GM19467 (cell line): ENCODE data around the gene CDH13.

Experiments used
- ATAC-seq: cut with Tn5 transposase; IDR thresholded peaks from one replicate; pipeline ENCODE4 v1.9.1; 2021; ENCODE audit warnings: mild to moderate bottlenecking, moderate library complexity; ENCODE audit not compliant: unreplicated experiment

Gene CDH13

DNA sequence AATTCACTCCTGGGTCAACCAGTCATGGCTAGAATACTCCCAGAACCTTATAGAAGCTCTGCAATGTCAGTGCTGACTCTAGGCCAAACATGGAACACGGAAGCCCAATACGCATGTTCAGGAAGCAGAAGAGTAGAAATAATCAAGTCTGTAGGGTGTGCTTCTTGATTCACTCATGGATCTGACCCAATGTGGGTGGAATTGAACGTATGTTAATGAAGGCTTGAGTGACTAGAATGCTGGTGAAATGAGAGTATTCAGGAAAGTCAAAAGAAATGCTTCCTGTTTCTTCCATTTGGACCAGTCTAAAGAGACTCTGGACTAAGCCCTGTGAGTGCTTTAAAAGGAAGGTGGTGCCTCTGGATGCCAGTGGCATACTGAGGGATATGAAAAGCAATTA, 395.0 kb downstream of the CDH13 start:
- no peak for ATAC-seq

- no peak for ATAC-seq
Observed at GRCh38 chr16:83023011-83023410, 396.2 kb downstream of the CDH13 start.

GRCh38 chr16:83023640-83024039, 396.9 kb downstream of the CDH13 start:
- no peak for ATAC-seq

DNA sequence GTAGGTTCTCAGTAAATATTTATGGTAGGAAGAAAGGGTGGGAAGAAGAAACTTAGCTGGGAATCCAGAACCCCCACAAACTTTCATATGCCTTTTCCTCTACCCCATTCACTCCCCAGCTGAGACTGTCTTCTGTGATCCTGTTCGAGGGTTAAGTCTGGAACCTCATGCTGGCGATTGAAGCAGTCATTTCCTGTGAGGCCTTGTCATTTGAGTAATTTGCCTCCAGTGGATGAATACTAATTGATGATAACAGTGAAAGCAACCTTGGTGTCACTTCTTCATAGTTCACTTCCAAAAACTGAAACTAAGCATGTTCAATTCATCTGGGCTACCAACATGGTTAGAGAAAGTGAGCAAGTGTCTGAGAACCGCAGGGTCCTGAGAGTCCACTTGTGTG, 401.2 kb downstream of the CDH13 start:
- ATAC-seq = no peak

GRCh38 chr16:83029467-83029866, 402.7 kb downstream of the CDH13 start:
- no peak for ATAC-seq

- no peak for ATAC-seq
Observed at GRCh38 chr16:83031524-83031923, 404.8 kb downstream of the CDH13 start.

- no peak for ATAC-seq
Observed at GRCh38 chr16:83037102-83037501, 410.3 kb downstream of the CDH13 start.

DNA sequence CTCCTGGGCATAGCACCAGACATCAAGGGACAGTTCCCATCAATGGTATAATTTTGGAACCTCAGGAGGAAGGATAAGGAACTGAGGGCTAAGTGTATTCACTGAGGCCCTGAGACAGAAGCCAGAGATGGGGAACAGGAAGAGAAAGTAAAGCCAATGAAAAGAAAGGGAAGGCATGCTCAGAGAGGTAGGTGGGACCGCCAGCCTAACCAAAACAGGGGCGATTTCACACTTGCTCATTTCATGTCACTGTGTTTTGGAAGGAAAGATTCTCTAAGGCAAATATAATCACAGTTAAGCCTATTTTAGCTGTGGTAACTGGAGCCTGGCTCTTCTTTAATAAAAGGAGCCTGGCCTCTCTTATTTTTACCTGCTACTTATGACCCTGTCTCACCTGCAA, 411.1 kb downstream of the CDH13 start:
- ATAC-seq = no peak

DNA sequence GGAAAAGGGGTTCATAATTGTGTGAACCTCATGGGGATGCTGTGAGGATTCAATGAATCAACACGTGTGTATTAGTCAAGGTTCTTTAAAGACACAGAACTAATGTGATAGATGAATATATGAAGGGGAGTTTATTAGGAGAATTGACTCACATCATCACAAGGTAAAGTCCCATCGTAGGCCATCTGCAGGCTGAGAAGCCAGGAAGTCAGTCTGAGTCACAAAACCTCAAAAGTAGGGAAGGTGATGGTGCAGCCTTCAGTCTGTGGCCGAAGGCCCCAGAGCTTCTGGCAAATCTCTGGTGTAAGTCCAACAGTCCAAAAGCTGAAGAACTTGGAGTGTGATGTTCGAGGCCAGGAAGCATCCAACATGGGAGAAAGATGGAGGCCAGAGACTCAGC, 413.4 kb downstream of the CDH13 start:
- no peak for ATAC-seq

DNA sequence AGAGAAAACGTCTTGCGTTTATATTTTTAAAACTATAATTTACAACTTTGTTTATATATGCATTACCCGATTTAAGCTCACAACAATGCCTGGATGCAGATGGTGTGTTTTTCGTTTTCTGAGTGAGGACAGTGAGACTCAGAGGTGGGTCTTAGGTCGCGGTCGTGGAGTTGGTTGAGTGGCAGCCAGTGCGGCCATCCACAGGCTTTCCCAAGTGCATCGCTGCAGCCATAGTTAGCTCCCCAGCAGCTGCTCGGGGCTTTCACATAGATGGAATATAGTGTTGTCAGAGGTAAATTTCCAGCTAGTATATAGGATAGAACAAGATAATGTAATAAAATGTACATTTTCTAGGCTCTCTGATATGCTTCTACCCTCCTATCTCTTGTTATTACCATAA, 417.8 kb downstream of the CDH13 start:
- no peak for ATAC-seq

- no peak for ATAC-seq
Observed at GRCh38 chr16:83045790-83046189, 419.0 kb downstream of the CDH13 start.

GRCh38 chr16:83046664-83047063, 419.9 kb downstream of the CDH13 start:
- ATAC-seq = no peak

DNA sequence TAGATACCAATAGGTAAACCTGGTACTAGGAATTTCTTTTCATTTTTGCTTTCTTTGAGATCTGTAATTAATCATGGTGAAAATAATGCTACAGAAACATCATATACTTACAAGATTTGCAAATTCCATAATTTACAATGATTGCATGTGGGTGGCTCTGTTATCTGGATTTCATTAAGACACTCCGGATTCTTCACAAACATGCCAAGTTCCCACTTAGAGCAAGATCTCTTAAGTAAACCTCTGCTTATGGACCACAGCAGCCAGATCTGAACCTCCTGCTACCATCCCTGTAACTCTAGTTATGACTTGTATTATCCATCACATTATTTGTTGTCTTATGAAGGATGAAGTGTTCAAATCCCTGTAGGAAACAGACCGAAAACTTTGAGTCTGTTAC, 424.7 kb downstream of the CDH13 start:
- no peak for ATAC-seq

- no peak for ATAC-seq
Observed at GRCh38 chr16:83054283-83054682, 427.5 kb downstream of the CDH13 start.

GRCh38 chr16:83058376-83058775, 431.6 kb downstream of the CDH13 start:
- no peak for ATAC-seq

DNA sequence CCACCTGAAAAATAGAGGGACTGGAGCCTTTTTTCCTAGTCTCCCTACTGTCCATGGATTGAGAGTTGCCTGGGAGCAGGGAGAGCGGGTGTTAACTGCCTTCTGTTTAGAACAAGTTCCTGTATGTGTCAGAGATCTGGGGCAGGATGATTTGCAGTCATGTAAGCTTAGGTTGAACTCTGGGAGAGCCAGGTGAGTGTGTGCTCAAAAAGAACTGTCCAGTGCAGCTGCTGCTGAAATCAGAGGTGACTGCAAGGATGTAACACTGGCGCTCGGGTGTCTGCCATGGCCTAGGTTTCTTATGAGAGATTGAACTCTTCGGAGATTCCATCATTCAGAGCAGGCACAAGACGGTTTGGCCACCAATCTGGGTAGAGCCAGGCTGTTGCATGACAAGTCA, 432.5 kb downstream of the CDH13 start:
- ATAC-seq = no peak

- ATAC-seq = no peak
Observed at GRCh38 chr16:83066011-83066410, 439.2 kb downstream of the CDH13 start.

- ATAC-seq = no peak
Observed at GRCh38 chr16:83066881-83067280, 440.1 kb downstream of the CDH13 start.

DNA sequence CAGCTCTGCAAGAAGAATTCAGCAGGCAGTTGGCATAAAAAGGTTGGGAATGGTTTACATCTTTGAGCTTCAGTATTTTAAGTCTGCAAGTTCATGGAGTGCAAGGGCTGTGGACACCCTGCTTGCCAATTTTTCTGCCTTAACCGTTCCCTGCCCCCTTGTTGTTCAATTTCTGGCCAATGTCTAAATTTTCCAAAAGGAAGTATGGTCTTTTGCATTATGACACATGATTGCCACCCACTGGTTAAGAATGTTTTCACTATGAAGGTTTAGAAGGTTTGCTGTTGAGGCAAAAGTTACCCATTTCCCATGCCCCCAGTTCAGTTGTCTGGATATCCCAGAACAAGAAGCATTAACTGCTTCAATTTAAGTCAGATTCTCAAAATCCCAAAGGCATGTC, 441.9 kb downstream of the CDH13 start:
- no peak for ATAC-seq

- ATAC-seq = no peak
Observed at GRCh38 chr16:83070416-83071209, 443.8 kb downstream of the CDH13 start.

DNA sequence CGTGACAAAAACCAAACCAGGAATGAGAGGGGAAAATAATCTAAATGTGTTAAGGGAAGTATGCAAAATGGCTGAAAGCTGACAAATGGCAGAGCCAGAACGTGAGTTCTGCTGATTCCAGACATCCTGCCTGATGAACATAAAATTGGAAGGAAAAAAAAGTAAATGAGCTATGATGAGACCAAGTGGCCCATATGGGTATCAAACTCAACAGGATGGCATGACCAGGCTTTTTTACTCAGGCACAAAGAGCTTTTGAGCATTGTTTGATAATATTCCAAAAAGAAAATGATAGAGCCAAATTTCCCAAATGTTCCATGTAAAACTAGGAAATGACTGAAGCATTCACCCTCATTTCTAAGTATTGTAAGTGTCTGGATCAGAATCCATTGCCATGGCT, 449.2 kb downstream of the CDH13 start:
- ATAC-seq = no peak

- no peak for ATAC-seq
Observed at GRCh38 chr16:83083361-83083760, 456.6 kb downstream of the CDH13 start.

GRCh38 chr16:83085660-83086059, 458.9 kb downstream of the CDH13 start:
- ATAC-seq = no peak
